ENCODE results near the gene SLX9. TPM values are rescaled to one million over a fixed set of nuclear protein-coding genes. Genes with fewer than 3 reads are reported as not detected.

The SLX9 gene
- total RNA-seq, 5 donors from 2014 or later (not counting 1 experiment from before 2014, with no cell fraction given): 16.7 to 32.2 (median 26.7) TPM

GRCh38 chr21:44931137-44931500 is 8.7 kb upstream of the SLX9 start:
- WGBS (ENCODE audit: insufficient coverage): 0% methylated on average over 13 of the region's 19 CpGs
- no peaks in the 10 kb centered on the region for H3K27me3 Mint-ChIP-seq
- peaks cover 49 to 51% (median 50%) of the 10 kb centered on the region in 3 donors for H3K4me1 Mint-ChIP-seq
- H3K4me3 Mint-ChIP-seq: peak overlapping the region; percentile 80 to 100 (median 84)
- Histone ChIP-seq H3K36me3 (ENCODE audit: control insufficient read depth in 2 of 2, extremely low read depth in 1 of 2, insufficient read depth in 1 of 2, low read length in 1 of 2) (no peaks in the 10 kb centered on the region), H3K27ac (ENCODE audit: low read length) (peak overlapping the region; percentile 74), H3K4me1 (ENCODE audit: control insufficient read depth in 1 of 2, extremely low read depth in 1 of 2, insufficient read depth in 2 of 2, low read length in 2 of 2) (peaks cover 23 to 70% of the 10 kb centered on the region in 2 experiments), H3K9me3 (no peaks in the 10 kb centered on the region), H3K4me3 (ENCODE audit: control insufficient read depth in 1 of 2, extremely low read depth in 1 of 2, low read length in 1 of 2) (peak overlapping the region; percentile 60 to 63), H3K27me3 (replicated peaks in 1 of 2; ENCODE audit: control insufficient read depth in 2 of 2, extremely low read depth in 1 of 2, insufficient read depth in 2 of 2, low read length in 1 of 2) (peaks cover 0 to 4% of the 10 kb centered on the region in 2 experiments)
- ChIA-PET POLR2A (interaction anchor here in 1 of 2 donors (1.3 kb wide), 1 partner anchor 17 kb away, joined by 6 read pairs; no protein-coding TSS in a partner anchor), CTCF (interaction anchor here in 1 of 2 donors (1.5 to 2.7 kb wide), 3 partner anchors 12 to 38 kb away, joined by 5 to 15 read pairs (median 8); no protein-coding TSS in a partner anchor)
- H3K27ac Mint-ChIP-seq: peak overlapping the region; percentile 93 to 94
- ATAC-seq (replicated peaks in 1 of 4): peak in 1 of 4 experiments; percentile 4
- H3K36me3 Mint-ChIP-seq: no peaks in the 10 kb centered on the region
- DNase-seq: peak in 3 of 35 experiments; percentile 22 to 56 (median 38)
- no peaks in the 10 kb centered on the region for H3K9me3 Mint-ChIP-seq

DNA sequence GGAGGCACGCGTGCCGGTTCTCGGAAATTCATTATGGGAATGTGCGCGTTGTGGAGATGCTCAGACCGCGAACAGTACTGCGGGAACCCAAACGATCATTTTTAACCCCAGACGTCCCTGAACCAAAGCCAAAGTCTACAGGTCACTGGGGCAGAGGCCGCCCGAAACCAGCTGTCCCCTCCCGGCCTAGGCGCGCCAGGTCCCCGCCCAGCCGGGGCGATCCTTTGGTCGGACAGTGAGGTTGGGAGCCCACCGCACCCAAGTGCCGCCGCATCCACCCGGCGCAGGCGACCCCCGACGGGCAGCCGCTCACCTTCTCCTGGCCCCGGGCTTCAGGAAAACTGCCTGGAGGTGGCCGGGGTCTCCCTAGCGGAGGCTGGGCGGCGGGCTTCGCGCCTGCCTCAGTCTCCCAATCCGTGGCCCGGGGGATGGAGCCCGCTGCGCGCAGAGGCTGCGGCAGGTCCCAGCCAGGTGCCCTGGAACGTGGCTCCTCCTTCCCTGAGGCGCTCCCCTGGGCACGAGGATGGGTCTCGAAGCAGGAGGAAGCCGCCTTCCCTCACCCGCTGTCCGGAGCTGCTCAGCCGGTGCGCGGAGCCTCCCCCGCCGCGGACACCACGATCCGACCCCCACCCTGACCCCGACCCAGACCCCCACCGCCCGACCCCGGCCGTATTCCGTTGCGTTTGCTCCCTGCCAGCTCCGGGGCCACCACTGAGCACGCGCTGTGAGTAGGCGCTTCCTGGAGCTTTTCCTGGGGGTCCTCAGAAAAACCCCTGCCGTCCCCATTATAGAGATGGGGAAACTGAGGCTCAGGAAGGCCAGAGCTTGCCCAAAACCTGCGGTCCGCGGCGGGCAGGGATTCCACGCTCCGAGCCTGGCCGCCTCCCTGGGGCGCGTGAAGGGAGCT is 8.1 kb upstream of the SLX9 start:
- Histone ChIP-seq H3K4me1 (ENCODE audit: control insufficient read depth in 1 of 2, extremely low read depth in 1 of 2, insufficient read depth in 2 of 2, low read length in 2 of 2) (peaks cover 18 to 64% of the 10 kb centered on the region in 2 experiments), H3K27me3 (replicated peaks in 1 of 2; ENCODE audit: control insufficient read depth in 2 of 2, extremely low read depth in 1 of 2, insufficient read depth in 2 of 2, low read length in 1 of 2) (peaks cover 0 to 4% of the 10 kb centered on the region in 2 experiments), H3K4me3 (ENCODE audit: control insufficient read depth in 1 of 2, extremely low read depth in 1 of 2, low read length in 1 of 2) (peak overlapping the region; percentile 60 to 63), H3K27ac (ENCODE audit: low read length) (peak overlapping the region; percentile 74), H3K36me3 (ENCODE audit: control insufficient read depth in 2 of 2, extremely low read depth in 1 of 2, insufficient read depth in 1 of 2, low read length in 1 of 2) (no peaks in the 10 kb centered on the region), H3K9me3 (no peaks in the 10 kb centered on the region)
- peaks cover 43 to 45% (median 44%) of the 10 kb centered on the region in 3 donors for H3K4me1 Mint-ChIP-seq
- no peaks in the 10 kb centered on the region for H3K9me3 Mint-ChIP-seq
- CTCF ChIA-PET: interaction anchor here (0.6 to 2.7 kb wide), 13 partner anchors 12 to 199 kb away, joined by 3 to 15 read pairs (median 6); no protein-coding TSS in a partner anchor
- POLR2A ChIA-PET: interaction anchor here in 1 of 2 donors (1.3 kb wide), 1 partner anchor 18 kb away, joined by 6 read pairs; no protein-coding TSS in a partner anchor
- ATAC-seq (replicated peaks in 1 of 4) (no peak), DNase-seq (peak in 1 of 35 experiments; percentile 42)
- H3K27me3 Mint-ChIP-seq: no peaks in the 10 kb centered on the region
- peak overlapping the region; percentile 80 to 100 (median 84) for H3K4me3 Mint-ChIP-seq
- H3K36me3 Mint-ChIP-seq: no peaks in the 10 kb centered on the region
- 2% methylated on average over 61 of the region's 78 CpGs for WGBS (ENCODE audit: insufficient coverage)
- H3K27ac Mint-ChIP-seq: peak overlapping the region; percentile 93 to 94

DNA sequence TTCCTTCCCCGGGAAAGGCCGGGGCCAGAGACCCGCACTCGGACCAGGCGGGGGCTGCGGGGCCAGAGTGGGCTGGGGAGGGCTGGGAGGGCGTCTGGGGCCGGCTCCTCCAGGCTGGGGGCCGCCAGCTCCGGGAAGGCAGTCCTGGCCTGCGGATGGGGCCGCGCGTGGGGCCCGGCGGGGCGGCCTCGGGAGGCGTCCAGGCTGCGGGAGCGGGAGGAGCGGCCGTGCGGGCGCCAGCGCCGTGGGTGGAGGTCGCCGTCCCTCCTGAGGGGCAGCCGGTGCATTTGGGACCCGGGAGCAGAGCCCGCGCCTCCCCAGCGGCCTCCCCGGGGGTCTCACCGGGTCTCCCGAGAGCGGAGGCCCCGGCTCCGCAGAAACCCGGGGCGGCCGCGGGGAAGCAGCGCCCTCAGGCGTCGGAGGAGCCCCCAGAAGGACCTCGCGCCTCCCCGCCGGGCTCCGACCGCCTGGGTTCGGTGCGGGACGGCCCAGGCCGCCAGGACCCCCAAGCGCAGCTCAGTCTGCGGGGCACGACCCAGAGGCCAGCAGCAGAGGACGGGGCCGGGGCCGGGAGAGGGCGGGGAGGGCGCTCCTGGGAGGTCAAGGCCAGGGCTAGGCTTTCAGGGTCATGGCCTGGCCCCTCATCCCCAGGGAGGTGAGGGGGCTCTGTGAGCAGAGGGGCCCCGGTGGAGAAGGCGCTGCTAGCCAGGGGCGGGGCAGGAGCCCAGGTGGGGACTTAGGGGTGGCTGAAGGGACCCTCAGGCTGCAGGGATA is 7.2 kb upstream of the SLX9 start:
- under 1% methylated on average over 65 of the region's 68 CpGs for WGBS (ENCODE audit: insufficient coverage)
- DNase-seq (peak; percentile 23 to 80 (median 64)), ATAC-seq (replicated peaks in 1 of 4) (peak; percentile 68 to 74 (median 70))
- Mint-ChIP-seq H3K27ac (no peak overlapping the region), H3K27me3 (no peaks in the 10 kb centered on the region), H3K4me1 (peaks cover 36 to 38% (median 37%) of the 10 kb centered on the region in 3 donors), H3K4me3 (peak overlapping the region; percentile 69 to 100 (median 84)), H3K9me3 (no peaks in the 10 kb centered on the region), H3K36me3 (no peaks in the 10 kb centered on the region)
- H3K4me1 ChIP-seq (ENCODE audit: control insufficient read depth in 1 of 2, extremely low read depth in 1 of 2, insufficient read depth in 2 of 2, low read length in 2 of 2): peaks cover 14 to 57% of the 10 kb centered on the region in 2 experiments
- H3K27me3 ChIP-seq (replicated peaks in 1 of 2; ENCODE audit: control insufficient read depth in 2 of 2, extremely low read depth in 1 of 2, insufficient read depth in 2 of 2, low read length in 1 of 2): peaks cover 0 to 4% of the 10 kb centered on the region in 2 experiments
- CTCF ChIA-PET: interaction anchor here (0.6 to 2.7 kb wide), 15 partner anchors 13 to 198 kb away, joined by 3 to 15 read pairs (median 6); no protein-coding TSS in a partner anchor
- no peak overlapping the region for H3K27ac ChIP-seq (ENCODE audit: low read length)
- H3K4me3 ChIP-seq (ENCODE audit: control insufficient read depth in 1 of 2, extremely low read depth in 1 of 2, low read length in 1 of 2): peak overlapping the region; percentile 60 to 63
- POLR2A ChIA-PET: interaction anchor here in 1 of 2 donors (0.7 kb wide), 1 partner anchor 118 kb away, joined by 4 read pairs; no protein-coding TSS in a partner anchor
- H3K36me3 ChIP-seq (ENCODE audit: control insufficient read depth in 2 of 2, extremely low read depth in 1 of 2, insufficient read depth in 1 of 2, low read length in 1 of 2): no peaks in the 10 kb centered on the region
- no peaks in the 10 kb centered on the region for H3K9me3 ChIP-seq

- Histone ChIP-seq H3K9me3 (no peaks in the 10 kb centered on the region), H3K4me3 (ENCODE audit: control insufficient read depth in 1 of 2, extremely low read depth in 1 of 2, low read length in 1 of 2) (no peak overlapping the region), H3K27ac (ENCODE audit: low read length) (no peak overlapping the region), H3K4me1 (ENCODE audit: control insufficient read depth in 1 of 2, extremely low read depth in 1 of 2, insufficient read depth in 2 of 2, low read length in 2 of 2) (peaks cover 14 to 49% of the 10 kb centered on the region in 2 experiments), H3K27me3 (replicated peaks in 1 of 2; ENCODE audit: control insufficient read depth in 2 of 2, extremely low read depth in 1 of 2, insufficient read depth in 2 of 2, low read length in 1 of 2) (peaks cover 0 to 4% of the 10 kb centered on the region in 2 experiments), H3K36me3 (ENCODE audit: control insufficient read depth in 2 of 2, extremely low read depth in 1 of 2, insufficient read depth in 1 of 2, low read length in 1 of 2) (no peaks in the 10 kb centered on the region)
- Mint-ChIP-seq H3K27ac (no peak overlapping the region), H3K4me1 (peaks cover 29 to 31% (median 31%) of the 10 kb centered on the region in 3 donors), H3K4me3 (peak overlapping the region; percentile 31 to 51 (median 39)), H3K9me3 (no peaks in the 10 kb centered on the region), H3K36me3 (no peaks in the 10 kb centered on the region), H3K27me3 (no peaks in the 10 kb centered on the region)
- ATAC-seq (replicated peaks in 1 of 4) (no peak), DNase-seq (no peak)
- WGBS (ENCODE audit: insufficient coverage): 70% methylated on average over 25 of the region's 25 CpGs
- POLR2A ChIA-PET: no interaction called here
- CTCF ChIA-PET: interaction anchor here (1.0 to 2.7 kb wide), 4 partner anchors 38 to 140 kb away, joined by 5 to 15 read pairs (median 7); no protein-coding TSS in a partner anchor
Observed at GRCh38 chr21:44933199-44933917, 6.5 kb upstream of the SLX9 start.

- Mint-ChIP-seq H3K27me3 (no peaks in the 10 kb centered on the region), H3K27ac (no peak overlapping the region), H3K4me1 (peaks cover 28% of the 10 kb centered on the region in 3 donors), H3K9me3 (no peaks in the 10 kb centered on the region), H3K36me3 (no peaks in the 10 kb centered on the region), H3K4me3 (no peak overlapping the region)
- Histone ChIP-seq H3K27me3 (replicated peaks in 1 of 2; ENCODE audit: control insufficient read depth in 2 of 2, extremely low read depth in 1 of 2, insufficient read depth in 2 of 2, low read length in 1 of 2) (peaks cover 0 to 4% of the 10 kb centered on the region in 2 experiments), H3K4me1 (ENCODE audit: control insufficient read depth in 1 of 2, extremely low read depth in 1 of 2, insufficient read depth in 2 of 2, low read length in 2 of 2) (peaks cover 14 to 46% of the 10 kb centered on the region in 2 experiments), H3K27ac (ENCODE audit: low read length) (no peak overlapping the region), H3K36me3 (ENCODE audit: control insufficient read depth in 2 of 2, extremely low read depth in 1 of 2, insufficient read depth in 1 of 2, low read length in 1 of 2) (no peaks in the 10 kb centered on the region), H3K4me3 (ENCODE audit: control insufficient read depth in 1 of 2, extremely low read depth in 1 of 2, low read length in 1 of 2) (no peak overlapping the region), H3K9me3 (no peaks in the 10 kb centered on the region)
- WGBS (ENCODE audit: insufficient coverage): 92% methylated on average over 6 of the region's 6 CpGs
- ATAC-seq (replicated peaks in 1 of 4): no peak
- POLR2A ChIA-PET: no interaction called here
- DNase-seq: no peak
- CTCF ChIA-PET: interaction anchor here in 1 of 2 donors (1.3 kb wide), 1 partner anchor 42 kb away, joined by 6 read pairs; no protein-coding TSS in a partner anchor
Observed at GRCh38 chr21:44933918-44934260, 5.9 kb upstream of the SLX9 start.
